Thyroid gland (tissue), 4 donors: Measurements from ENCODE around the gene LRRC39.

Experiments
- CTCF ChIP-seq, 6 experiments: fragments of 200-600 bp in 3 of 6; fragments of 450-650 bp in 3 of 6; sonication (generic) in 3 of 6; IDR thresholded peaks; one replicate each; pipeline ENCODE4 v1.5.1; 2016 to 2019; ENCODE audit warnings: antibody characterized with exemption in 6 of 6, mild to moderate bottlenecking in 2 of 6, inconsistent platforms in 1 of 6, moderate library complexity in 1 of 6
- POLR2A ChIP-seq, 2 donors: fragments of 450-650 bp; IDR thresholded peaks; one replicate each; pipeline ENCODE4 v1.6.1; 2017; ENCODE audit warnings: antibody characterized with exemption in 2 of 2, mild to moderate bottlenecking in 2 of 2, moderate library complexity in 1 of 2

GRCh38 chr1:100162881-100163280 lies 15.2 kb downstream of the LRRC39 start:
- no peak for TF ChIP-seq CTCF (IDR thresholded peaks at IDR 0.05)
- TF ChIP-seq POLR2A (IDR thresholded peaks at IDR 0.05): no peak
